H1 (cell line): Measurements from ENCODE around the gene PTPRG. TPM values are rescaled to one million over a fixed set of nuclear protein-coding genes. Genes with fewer than 3 reads are reported as not detected.

ENCODE experiments used
- CTCF ChIA-PET: fragments of 300-600 bp; sonication (Branson Sonifier 250); formaldehyde crosslinking; loops from one replicate; lab custom pipeline; 2021; ENCODE audit not compliant: partially characterized antibody; lab: Charles Lee
- POLR2A ChIA-PET: fragments of 300-600 bp; sonication (Branson Sonifier 250); formaldehyde crosslinking; loops from one replicate; lab custom pipeline; 2021; ENCODE audit warnings: inconsistent platforms; ENCODE audit not compliant: partially characterized antibody; lab: Charles Lee
- DNase-seq, 2 experiments: peaks; one replicate each; pipeline versions ENCODE4 v3.0.0 to v3.0.0-alpha.2; 2010 to 2022; ENCODE audit warnings: low spot score in 2 of 2, low read depth in 1 of 2, mixed read lengths in 1 of 2
- FAIRE-seq: peaks from 2 replicates; lab custom pipeline; 2011; peaks lifted over from hg19 to GRCh38; lab: Jason Lieb, UNC
- H2AFZ ChIP-seq: 2 replicates; pipeline ENCODE4 v1.8.1; 2012; ENCODE audit warnings: low read length, inconsistent platforms
- H2AK5ac ChIP-seq: 2 replicates; pipeline ENCODE4 v1.6.1; 2013; ENCODE audit warnings: low read depth, low read length
- H2BK120ac ChIP-seq: replicated peaks from 2 replicates; pipeline ENCODE3; 2013; ENCODE audit warnings: low read depth, low read length, inconsistent platforms
- H2BK12ac ChIP-seq: 2 replicates; pipeline ENCODE4 v1.6.1; 2013; ENCODE audit warnings: low read depth, low read length
- H2BK15ac ChIP-seq: 2 replicates; pipeline ENCODE4 v1.6.1; 2013; ENCODE audit warnings: low read length
- H2BK20ac ChIP-seq: 2 replicates; pipeline ENCODE4 v1.6.1; 2013; ENCODE audit warnings: low read length
- H2BK5ac ChIP-seq: 2 replicates; pipeline ENCODE4 v1.6.1; 2013; ENCODE audit warnings: low read depth, low read length
- H3K14ac ChIP-seq: 2 replicates; pipeline ENCODE4 v1.6.1; 2013; ENCODE audit warnings: inconsistent platforms; ENCODE audit not compliant: insufficient read length
- H3K18ac ChIP-seq: 2 replicates; pipeline ENCODE4 v1.6.1; 2013; ENCODE audit warnings: low read length; ENCODE audit errors: extremely low read depth
- H3K23ac ChIP-seq: 2 replicates; pipeline ENCODE4 v1.6.1; 2013; ENCODE audit warnings: inconsistent platforms; ENCODE audit not compliant: insufficient read length
- H3K23me2 ChIP-seq: 2 replicates; pipeline ENCODE4 v1.6.1; 2013; ENCODE audit warnings: low read depth, low read length
- H3K27ac ChIP-seq: 2 replicates; pipeline ENCODE4 v1.6.1; 2011; ENCODE audit warnings: low read depth, low read length, inconsistent platforms
- H3K27me3 ChIP-seq, 4 experiments: replicated peaks in 1 of 4; 1 replicate in 1 of 4; 2 replicates in 3 of 4; pipeline versions ENCODE4 v1.6.1 to v1.8.1; 2011 to 2013; ENCODE audit warnings: low read length in 3 of 4, mild to moderate bottlenecking in 3 of 4, inconsistent platforms in 2 of 4, mixed read lengths in 2 of 4, moderate library complexity in 1 of 4; ENCODE audit not compliant: control insufficient read depth in 3 of 4, insufficient read depth in 3 of 4; ENCODE audit errors: extremely low read depth in 1 of 4
- H3K36me3 ChIP-seq, 4 experiments: 2 replicates each; pipeline versions ENCODE4 v1.6.1 to v1.8.1; 2011 to 2013; ENCODE audit warnings: mild to moderate bottlenecking in 4 of 4, low read length in 3 of 4, moderate library complexity in 2 of 4, control low read depth in 1 of 4, inconsistent platforms in 1 of 4; ENCODE audit not compliant: insufficient read depth in 4 of 4, control insufficient read depth in 2 of 4
- H3K4ac ChIP-seq: replicated peaks from 2 replicates; pipeline ENCODE3; 2013; ENCODE audit warnings: low read length, low read depth, mixed read lengths, inconsistent platforms; ENCODE audit not compliant: insufficient read length
- H3K4me1 ChIP-seq, 4 experiments: replicated peaks in 1 of 4; 1 replicate in 1 of 4; 2 replicates in 3 of 4; pipeline versions ENCODE4 v1.6.1 to v1.8.1; 2011 to 2013; ENCODE audit warnings: low read length in 3 of 4, inconsistent platforms in 2 of 4, mixed read lengths in 1 of 4; ENCODE audit not compliant: insufficient read depth in 4 of 4, control insufficient read depth in 3 of 4
- H3K4me2 ChIP-seq, 2 experiments: 2 replicates each; pipeline versions ENCODE4 v1.6.1 to v1.8.1; 2011 to 2013; ENCODE audit warnings: low read depth in 2 of 2, low read length in 2 of 2, control low read depth in 1 of 2, inconsistent platforms in 1 of 2, mild to moderate bottlenecking in 1 of 2; ENCODE audit not compliant: insufficient read depth in 1 of 2
- H3K4me3 ChIP-seq, 4 experiments: fragments of 200-600, 300-600 bp in 1 of 4; sonication (generic), shearing (Covaris generic), sonication (Bioruptor Twin) in 1 of 4; 2 replicates each; pipeline versions ENCODE4 v1.5.1 to v1.8.1; 2011 to 2016; ENCODE audit warnings: low read length in 4 of 4, low read depth in 3 of 4, control low read depth in 2 of 4, inconsistent platforms in 2 of 4, mild to moderate bottlenecking in 2 of 4, mixed read lengths in 1 of 4, moderate library complexity in 1 of 4; ENCODE audit not compliant: insufficient read depth in 2 of 4; ENCODE audit errors: extremely low read depth in 1 of 4
- H3K56ac ChIP-seq: replicated peaks from 2 replicates; pipeline ENCODE3; 2013; ENCODE audit warnings: low read depth, mild to moderate bottlenecking, mixed read lengths, low read length, inconsistent platforms; ENCODE audit not compliant: insufficient read length
- H3K79me1 ChIP-seq: 2 replicates; pipeline ENCODE4 v1.6.1; 2013; ENCODE audit warnings: low read depth, low read length, control low read depth
- H3K79me2 ChIP-seq, 2 experiments: 2 replicates each; pipeline versions ENCODE4 v1.6.1 to v1.8.1; 2012 to 2013; ENCODE audit warnings: low read length in 2 of 2, mild to moderate bottlenecking in 2 of 2, inconsistent platforms in 1 of 2; ENCODE audit not compliant: insufficient read depth in 2 of 2, control insufficient read depth in 1 of 2
- H3K9ac ChIP-seq, 4 experiments: replicated peaks in 1 of 4; 1 replicate in 1 of 4; 2 replicates in 3 of 4; pipeline versions ENCODE4 v1.6.1 to v1.8.1; 2011 to 2013; ENCODE audit warnings: low read depth in 3 of 4, low read length in 3 of 4, control low read depth in 2 of 4, mild to moderate bottlenecking in 2 of 4, moderate library complexity in 2 of 4, inconsistent platforms in 1 of 4; ENCODE audit errors: extremely low read depth in 1 of 4
- H3K9me3 ChIP-seq, 2 experiments: 2 replicates each; pipeline versions ENCODE4 v1.6.1 to v1.8.1; 2012 to 2013; ENCODE audit warnings: mild to moderate bottlenecking in 2 of 2, moderate library complexity in 2 of 2, control low read depth in 1 of 2, inconsistent platforms in 1 of 2, low read depth in 1 of 2, low read length in 1 of 2, mixed read lengths in 1 of 2; ENCODE audit not compliant: insufficient read depth in 2 of 2
- H4K20me1 ChIP-seq, 2 experiments: replicated peaks in 1 of 2; 2 replicates each; pipeline versions ENCODE3 to v1.8.1; 2011 to 2013; ENCODE audit warnings: inconsistent platforms in 2 of 2, low read length in 2 of 2, mild to moderate bottlenecking in 1 of 2; ENCODE audit not compliant: insufficient read depth in 2 of 2, control insufficient read depth in 1 of 2
- H4K5ac ChIP-seq: 2 replicates; pipeline ENCODE4 v1.6.1; 2013; ENCODE audit warnings: low read length, low read depth, mixed read lengths, inconsistent platforms; ENCODE audit not compliant: insufficient read length
- H4K8ac ChIP-seq: 2 replicates; pipeline ENCODE4 v1.8.0; 2013; ENCODE audit warnings: mild to moderate bottlenecking, moderate library complexity, low read length, inconsistent platforms; ENCODE audit not compliant: insufficient read depth; ENCODE audit errors: extremely low read depth
- H4K91ac ChIP-seq: replicated peaks from 2 replicates; pipeline ENCODE3; 2013; ENCODE audit warnings: low read length, mixed read lengths, inconsistent platforms; ENCODE audit not compliant: insufficient read length
- FOSL1 ChIP-seq: IDR thresholded peaks from 2 replicates; pipeline ENCODE4 v1.6.1; 2011; ENCODE audit warnings: mild to moderate bottlenecking, low read depth, low read length, moderate library complexity; ENCODE audit not compliant: insufficient read depth
- RBBP5 ChIP-seq: IDR thresholded peaks from 2 replicates; pipeline ENCODE4 v1.7.1; 2012; ENCODE audit warnings: low read depth, mild to moderate bottlenecking, inconsistent platforms, low read length, moderate library complexity, borderline replicate concordance
- WGBS, 2 experiments: shearing (Covaris generic) in 1 of 2; methylation state at CpG; one replicate each; pipeline versions ENCODE4 v1.1.6 to v1.1.7; 2013 to 2015; ENCODE audit warnings: low lambda C conversion rate in 2 of 2, mixed read lengths in 2 of 2, inconsistent platforms in 1 of 2, low coverage in 1 of 2, missing lambda C conversion rate in 1 of 2; ENCODE audit not compliant: insufficient replicate concordance in 2 of 2, insufficient coverage in 1 of 2, insufficient read length in 1 of 2; ENCODE audit errors: extremely low coverage in 1 of 2, missing lambda C conversion rate in 1 of 2; 5-methylcytosine and 5-hydroxymethylcytosine counted together
- polyA plus RNA-seq, 7 experiments: library from polyadenylated mRNA; depleted of rRNA in 3 of 7; stranded (reverse) in 5 of 7; unstranded in 2 of 7; fragments of >200 nt in 5 of 7; fragments of 200-250 nt in 2 of 7; gene quantifications; 1 replicate in 5 of 7; 2 replicates in 1 of 7; 4 replicates in 1 of 7; pipeline versions ENCODE4 v1.2.1 to v1.2.3, GENCODE V29; 2011 to 2013; ENCODE audit warnings: missing spikeins in 2 of 7, mixed read lengths in 2 of 7
- total RNA-seq: library from RNA; stranded (reverse); fragmentation: NEBNext Ultra II Directional; extraction: Animal tissue kit (Norgen Biotek cat#: 25700); gene quantifications from 2 replicates; pipeline ENCODE4 v1.2.1, GENCODE V29; 2021

Gene PTPRG
- total and polyA plus RNA-seq, 2 of the 8 experiments (the other 6 are each of a cell fraction or from before 2014, with no cell fraction given) = 23.3 to 96.2 TPM

DNA sequence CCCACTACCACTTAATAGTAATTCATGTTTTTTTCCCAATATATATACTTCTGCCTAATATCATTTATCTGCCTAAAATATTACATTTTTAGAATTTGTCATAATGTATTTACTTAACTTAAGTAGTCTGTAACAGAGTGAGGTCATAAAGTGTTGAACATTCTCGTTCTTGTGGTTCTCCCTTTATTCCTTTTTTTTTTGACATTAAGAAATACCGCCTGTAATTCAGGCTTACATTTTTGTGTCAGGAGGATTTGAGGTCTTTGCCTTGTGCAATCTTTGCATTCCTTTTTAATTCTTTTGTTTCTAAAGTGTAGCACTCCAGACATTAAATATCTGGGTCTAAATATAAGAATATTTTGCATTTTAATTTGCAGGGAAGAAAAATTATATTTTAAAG lies 315.4 kb downstream of the PTPRG start:
- no peak overlapping the region for H3K14ac ChIP-seq
- no peak overlapping the region for H3K4me2 ChIP-seq
- H3K18ac ChIP-seq = no peak overlapping the region
- H2BK15ac ChIP-seq = no peak overlapping the region
- H3K4me1 ChIP-seq = peaks cover 7 to 47% (median 34%) of the 10 kb centered on the region in 4 experiments
- H3K36me3 ChIP-seq = no peaks in the 10 kb centered on the region
- H2BK5ac ChIP-seq = no peak overlapping the region
- no peak for DNase-seq
- 83% methylated on average over 2 of the region's 2 CpGs; no CpG with 5 or more reads in 1 of the 2 experiments for WGBS, 2 experiments
- no peak for TF ChIP-seq FOSL1
- TF ChIP-seq RBBP5 = no peak
- H3K27ac ChIP-seq = no peak overlapping the region
- no peaks in the 10 kb centered on the region for H3K9me3 ChIP-seq
- no peaks in the 10 kb centered on the region for H3K79me1 ChIP-seq
- no peak overlapping the region for H2AFZ ChIP-seq
- no peak overlapping the region for H3K4ac ChIP-seq
- peaks cover 0 to 97% of the 10 kb centered on the region in 2 experiments; a peak in 3 of 4 replicates for H3K79me2 ChIP-seq
- no peak overlapping the region for H4K91ac ChIP-seq
- no peak overlapping the region for H3K4me3 ChIP-seq
- peaks cover 1 to 5% of the 10 kb centered on the region in 2 experiments for H4K20me1 ChIP-seq
- H2BK20ac ChIP-seq = no peak overlapping the region
- H3K23ac ChIP-seq = no peak overlapping the region
- H4K5ac ChIP-seq = no peak overlapping the region
- ChIA-PET CTCF (interaction anchor here (1.3 to 1.7 kb wide), 3 partner anchors 12 to 60 kb away, joined by 3 to 6 read pairs (median 4); no protein-coding TSS in a partner anchor), POLR2A (interaction anchor here (0.6 to 1.4 kb wide), 2 partner anchors 316 to 692 kb away, joined by 4 read pairs; partner anchors contain the start of gene PTPRG)
- H3K23me2 ChIP-seq = no peaks in the 10 kb centered on the region
- H2AK5ac ChIP-seq = no peak overlapping the region
- H3K27me3 ChIP-seq = no peaks in the 10 kb centered on the region
- no peak overlapping the region for H2BK12ac ChIP-seq
- FAIRE-seq = peak; percentile 62
- no peak overlapping the region for H4K8ac ChIP-seq
- H3K9ac ChIP-seq = no peak overlapping the region
- no peak overlapping the region for H3K56ac ChIP-seq
- H2BK120ac ChIP-seq = no peak overlapping the region
